Endodermal cell (in vitro differentiated cells): ENCODE measurements around the gene TNFRSF4. TPM values are rescaled to one million over a fixed set of nuclear protein-coding genes. Genes with fewer than 3 reads are reported as not detected.

Experiments
- DNase-seq: peaks from one replicate; pipeline ENCODE4 v3.0.0-alpha.2; 2017
- H3K27ac ChIP-seq: 2 replicates; pipeline ENCODE4 v1.5.1; 2013; ENCODE audit warnings: mild to moderate bottlenecking, low read depth, low read length, moderate library complexity
- H3K27me3 ChIP-seq: 2 replicates; pipeline ENCODE4 v1.6.1; 2013; ENCODE audit warnings: mild to moderate bottlenecking, low read length, moderate library complexity; ENCODE audit not compliant: insufficient read depth, control insufficient read depth, poor library complexity, severe bottlenecking
- H3K36me3 ChIP-seq: 2 replicates; pipeline ENCODE4 v1.7.0; 2013; ENCODE audit warnings: mild to moderate bottlenecking, low read length, moderate library complexity; ENCODE audit not compliant: control insufficient read depth, insufficient read depth
- H3K4me1 ChIP-seq: one replicate; pipeline ENCODE4 v1.7.0; 2013; ENCODE audit warnings: low read length; ENCODE audit not compliant: control insufficient read depth, insufficient read depth
- H3K4me3 ChIP-seq: 2 replicates; pipeline ENCODE4 v1.5.1; 2013; ENCODE audit warnings: mild to moderate bottlenecking, low read length, moderate library complexity
- H3K9ac ChIP-seq: 2 replicates; pipeline ENCODE4 v1.6.1; 2013; ENCODE audit warnings: mild to moderate bottlenecking, low read length, moderate library complexity; ENCODE audit not compliant: poor library complexity, severe bottlenecking; ENCODE audit errors: extremely low read depth
- H3K9me3 ChIP-seq: 2 replicates; pipeline ENCODE4 v1.6.1; 2013; ENCODE audit warnings: mild to moderate bottlenecking, low read length, moderate library complexity; ENCODE audit not compliant: control insufficient read depth
- H3K27ac Mint-ChIP-seq: 2 replicates; pipeline ENCODE4 v1.8.0; 2020; ENCODE audit warnings: mixed read lengths
- H3K27me3 Mint-ChIP-seq: 2 replicates; pipeline ENCODE4 v1.8.0; 2021; ENCODE audit warnings: mild to moderate bottlenecking, mixed read lengths; ENCODE audit not compliant: insufficient read depth
- H3K36me3 Mint-ChIP-seq: 2 replicates; pipeline ENCODE4 v1.8.0; 2020; ENCODE audit warnings: low read depth, mixed read lengths
- H3K4me1 Mint-ChIP-seq: 2 replicates; pipeline ENCODE4 v1.8.0; 2020; ENCODE audit warnings: mixed read lengths
- H3K4me3 Mint-ChIP-seq: 2 replicates; pipeline ENCODE4 v1.8.0; 2020; ENCODE audit warnings: mild to moderate bottlenecking, moderate library complexity, mixed read lengths
- H3K9me3 Mint-ChIP-seq: 2 replicates; pipeline ENCODE4 v1.8.0; 2020; ENCODE audit warnings: mild to moderate bottlenecking, mixed read lengths
- CTCF ChIP-seq: fragments of 200-600 bp; sonication (generic); conservative IDR thresholded peaks from 2 replicates; pipeline ENCODE4 v1.5.0; 2021; ENCODE audit warnings: antibody characterized with exemption, mild to moderate bottlenecking
- WGBS, 2 experiments: methylation state at CpG; one replicate each; pipeline versions ENCODE4 v1.1.5 to v1.1.7; 2013; ENCODE audit warnings: missing lambda C conversion rate in 2 of 2, mixed read lengths in 1 of 2; ENCODE audit not compliant: insufficient coverage in 1 of 2, insufficient read length in 1 of 2; 5-methylcytosine and 5-hydroxymethylcytosine counted together
- total RNA-seq, 2 donors: library from RNA; stranded (reverse); fragmentation: NEBNext Ultra II Directional in 1 of 2; extraction: Animal tissue kit (Norgen Biotek cat#: 25700) in 1 of 2; gene quantifications; 2 replicates in 1 of 2; 3 replicates in 1 of 2; pipeline ENCODE4 v1.2.1, GENCODE V29; 2021

TNFRSF4 gene
- total RNA-seq, 2 donors from 2014 or later: 0.20 TPM; not detected in 1

- H3K27me3 ChIP-seq: no peaks in the 10 kb centered on the region
- Mint-ChIP-seq H3K9me3 (peaks cover 24% of the 10 kb centered on the region), H3K36me3 (no peaks in the 10 kb centered on the region), H3K27ac (no peak overlapping the region), H3K4me3 (no peak overlapping the region), H3K27me3 (peaks cover 9% of the 10 kb centered on the region), H3K4me1 (no peaks in the 10 kb centered on the region)
- peaks cover 20% of the 10 kb centered on the region for H3K9me3 ChIP-seq
- H3K4me3 ChIP-seq: no peak overlapping the region
- TF ChIP-seq CTCF: no peak
- H3K27ac ChIP-seq: no peak overlapping the region
- DNase-seq: no peak
- H3K4me1 ChIP-seq: no peaks in the 10 kb centered on the region
- H3K9ac ChIP-seq: no peak overlapping the region
- no peaks in the 10 kb centered on the region for H3K36me3 ChIP-seq
These were observed 26.0 kb downstream of the TNFRSF4 start for GRCh38 chr1:1187938-1188337.

DNA sequence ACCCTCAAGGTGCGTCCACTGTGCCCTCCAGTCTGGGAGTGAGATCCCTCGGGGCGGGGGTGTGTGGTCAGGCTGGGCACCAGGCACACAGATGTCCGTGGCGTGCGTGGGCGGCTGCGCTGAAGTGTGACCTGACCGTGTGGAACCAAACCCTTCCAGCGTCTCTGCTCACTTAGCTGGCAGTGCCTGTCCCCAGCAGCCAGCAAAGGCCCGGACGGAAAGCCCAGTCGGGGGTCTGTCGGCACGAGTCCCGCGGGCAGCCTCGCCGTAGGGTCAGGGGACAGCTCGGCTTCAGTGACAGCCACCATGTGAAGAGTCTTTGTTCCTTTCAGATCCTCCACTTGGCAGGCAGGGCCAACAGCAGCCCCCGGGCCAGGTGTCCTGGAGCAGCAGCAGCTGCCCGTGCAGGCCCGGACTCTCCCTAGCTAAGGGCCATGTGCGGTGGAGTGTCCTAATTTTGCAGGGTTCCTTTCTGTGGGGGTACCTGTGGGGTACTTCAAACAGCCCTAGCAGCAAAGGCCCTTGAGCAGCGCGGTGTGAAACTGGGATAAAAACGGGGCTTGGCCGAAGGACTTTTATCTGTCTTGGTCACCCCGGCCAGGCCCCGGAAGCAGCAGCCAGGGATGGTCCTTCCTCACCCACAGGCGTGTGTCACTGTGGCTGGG, 28.7 kb downstream of the TNFRSF4 start:
- 90 to 94% methylated on average over 20 to 31 of the region's 31 CpGs for WGBS, 2 experiments
- H3K4me1 ChIP-seq: no peaks in the 10 kb centered on the region
- Mint-ChIP-seq H3K27ac (no peak overlapping the region), H3K4me1 (no peaks in the 10 kb centered on the region), H3K4me3 (no peak overlapping the region), H3K27me3 (peaks cover 5% of the 10 kb centered on the region), H3K9me3 (peaks cover 6% of the 10 kb centered on the region), H3K36me3 (no peaks in the 10 kb centered on the region)
- no peak overlapping the region for H3K4me3 ChIP-seq
- H3K36me3 ChIP-seq: no peaks in the 10 kb centered on the region
- H3K27ac ChIP-seq: no peak overlapping the region
- no peak overlapping the region for H3K9ac ChIP-seq
- H3K9me3 ChIP-seq: no peaks in the 10 kb centered on the region
- DNase-seq: peak; percentile 34
- no peaks in the 10 kb centered on the region for H3K27me3 ChIP-seq
- TF ChIP-seq CTCF: no peak

DNA sequence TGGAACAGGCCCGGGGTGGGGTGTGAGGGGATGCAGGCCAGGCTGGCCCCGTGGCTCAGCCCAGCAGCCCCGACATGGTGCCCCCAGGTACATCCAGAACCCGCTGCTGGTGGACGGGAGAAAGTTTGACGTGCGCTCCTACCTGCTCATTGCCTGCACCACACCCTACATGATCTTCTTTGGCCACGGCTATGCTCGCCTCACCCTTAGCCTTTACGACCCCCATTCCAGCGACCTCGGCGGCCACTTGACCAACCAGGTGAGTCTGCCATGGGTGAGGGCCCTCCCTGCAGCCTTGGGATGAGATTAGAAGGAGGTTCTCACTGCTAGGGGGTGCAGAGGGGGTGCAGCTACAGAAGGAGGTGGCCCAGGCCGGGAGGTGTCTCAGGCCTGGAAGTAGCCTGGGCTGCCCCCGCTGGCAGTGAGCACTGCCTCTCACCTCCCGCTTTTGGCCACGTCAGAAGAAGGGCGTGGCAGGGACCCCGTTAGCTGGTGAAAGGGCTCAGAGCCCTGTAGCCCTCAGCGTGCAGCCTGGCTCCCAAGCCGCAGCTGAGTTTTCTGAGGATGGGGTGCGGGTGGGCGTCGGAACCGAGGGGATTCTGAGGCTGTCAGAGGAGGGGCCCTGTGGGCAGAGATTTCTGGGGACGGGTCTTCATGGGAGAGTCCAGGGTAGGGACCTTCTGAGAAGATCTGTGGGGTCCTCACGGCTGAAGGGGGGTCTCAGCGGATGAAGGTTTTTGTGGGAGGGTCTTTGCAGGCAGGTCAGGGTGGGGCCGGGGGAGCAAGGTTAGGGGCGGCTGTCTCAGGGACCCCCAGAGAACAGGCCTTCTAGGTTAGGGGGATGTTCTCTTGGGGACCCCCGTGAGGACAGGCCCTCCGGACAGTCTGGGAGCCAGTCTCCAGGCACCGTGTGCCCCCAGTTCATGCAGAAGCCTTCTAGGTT, 29.8 kb downstream of the TNFRSF4 start:
- peak; percentile 38 for DNase-seq
- Histone ChIP-seq H3K36me3 (no peaks in the 10 kb centered on the region), H3K4me1 (no peaks in the 10 kb centered on the region), H3K27ac (no peak overlapping the region), H3K9ac (no peak overlapping the region), H3K27me3 (no peaks in the 10 kb centered on the region), H3K9me3 (no peaks in the 10 kb centered on the region), H3K4me3 (no peak overlapping the region)
- H3K27me3 Mint-ChIP-seq: peaks cover 4% of the 10 kb centered on the region
- WGBS, 2 experiments: 92 to 93% methylated on average over 19 to 30 of the region's 33 CpGs
- H3K27ac Mint-ChIP-seq: no peak overlapping the region
- H3K36me3 Mint-ChIP-seq: no peaks in the 10 kb centered on the region
- no peak for TF ChIP-seq CTCF
- no peak overlapping the region for H3K4me3 Mint-ChIP-seq
- peaks cover 3% of the 10 kb centered on the region for H3K9me3 Mint-ChIP-seq
- H3K4me1 Mint-ChIP-seq: no peaks in the 10 kb centered on the region
